ENCODE data around the gene TECTB.
"Not testable (repeated sequence)": the region's sequence is repeated elsewhere in the genome, so short reads cannot be mapped to it uniquely, and the experiment has no call there.

TECTB gene

GRCh38 chr10:112244197-112244596 lies 39.0 kb upstream of the TECTB start:
- TF ChIP-seq Cebpa-rat (IDR thresholded peaks at IDR 0.05): no peak
- H3K9ac ChIP-seq: no peak overlapping the region

GRCh38 chr10:112247791-112248190 lies 35.4 kb upstream of the TECTB start:
- Histone ChIP-seq H3K27ac (no peak overlapping the region), H3K4me2 (no peak overlapping the region), H3K36me3 (no peaks in the 10 kb centered on the region), H3K9ac (no peak overlapping the region), H3K4me1 (no peaks in the 10 kb centered on the region), H4K20me1 (no peaks in the 10 kb centered on the region), H3K4me3 (no peak overlapping the region), H3K9me3 (replicated peaks in 1 of 11) (peaks cover 10 to 23% (median 16%) of the 10 kb centered on the region in 11 experiments; a peak in 21 of 22 replicates), H3K27me3 (no peaks in the 10 kb centered on the region)
- TF ChIP-seq Cebpa-rat (IDR thresholded peaks at IDR 0.05): no peak

More at GRCh38 chr10:112244197-112244596, 39.0 kb upstream of the TECTB start:
- no peaks in the 10 kb centered on the region for H3K27me3 ChIP-seq
- no peak overlapping the region for H3K27ac ChIP-seq
- no peaks in the 10 kb centered on the region for H3K4me1 ChIP-seq
- no peak overlapping the region for H3K4me3 ChIP-seq
- H4K20me1 ChIP-seq: no peaks in the 10 kb centered on the region
- peaks cover 26 to 50% (median 36%) of the 10 kb centered on the region in 11 experiments for H3K9me3 ChIP-seq (replicated peaks in 1 of 11)
- H3K4me2 ChIP-seq: no peak overlapping the region
- peaks cover 0 to 8% (median 0%) of the 10 kb centered on the region in 11 experiments; a peak in 1 of 22 replicates for H3K36me3 ChIP-seq

- no peak for TF ChIP-seq Cebpa-rat (IDR thresholded peaks at IDR 0.05)
- no peak overlapping the region for H3K4me3 ChIP-seq
- H3K9ac ChIP-seq: no peak overlapping the region
- H3K27me3 ChIP-seq: no peaks in the 10 kb centered on the region
- no peak overlapping the region for H3K4me2 ChIP-seq
- H3K27ac ChIP-seq: no peak overlapping the region
- H3K9me3 ChIP-seq (replicated peaks in 1 of 11): peaks cover 10 to 20% (median 14%) of the 10 kb centered on the region in 11 experiments; a peak in 21 of 22 replicates
- H3K36me3 ChIP-seq: no peaks in the 10 kb centered on the region
- no peaks in the 10 kb centered on the region for H4K20me1 ChIP-seq
- no peaks in the 10 kb centered on the region for H3K4me1 ChIP-seq
Observed at GRCh38 chr10:112248584-112249295, 34.5 kb upstream of the TECTB start.

- Histone ChIP-seq H3K36me3 (no peaks in the 10 kb centered on the region), H3K9ac (no peak overlapping the region), H4K20me1 (no peaks in the 10 kb centered on the region), H3K9me3 (replicated peaks in 1 of 11) (peaks cover 10 to 20% (median 14%) of the 10 kb centered on the region in 11 experiments; a peak in 21 of 22 replicates), H3K27ac (no peak overlapping the region), H3K4me1 (no peaks in the 10 kb centered on the region), H3K4me3 (no peak overlapping the region), H3K4me2 (no peak overlapping the region), H3K27me3 (no peaks in the 10 kb centered on the region)
- TF ChIP-seq Cebpa-rat (IDR thresholded peaks at IDR 0.05): no peak
Observed at GRCh38 chr10:112249722-112250121, 33.5 kb upstream of the TECTB start.

- Histone ChIP-seq H3K36me3 (no peaks in the 10 kb centered on the region), H3K4me2 (no peak overlapping the region)
- no peak for TF ChIP-seq Cebpa-rat (IDR thresholded peaks at IDR 0.05)
Observed at GRCh38 chr10:112250555-112250954, 32.6 kb upstream of the TECTB start.

GRCh38 chr10:112251238-112251637 lies 32.0 kb upstream of the TECTB start:
- H3K36me3 ChIP-seq, H3K9ac ChIP-seq, H4K20me1 ChIP-seq, H3K27ac ChIP-seq, H3K27me3 ChIP-seq, H3K4me1 ChIP-seq, H3K4me2 ChIP-seq, H3K4me3 ChIP-seq: not testable (repeated sequence)
- H3K9me3 ChIP-seq (replicated peaks in 1 of 11): peaks cover 10 to 20% (median 14%) of the 10 kb centered on the region in 11 experiments; a peak in 21 of 22 replicates

More at GRCh38 chr10:112250555-112250954, 32.6 kb upstream of the TECTB start:
- H4K20me1 ChIP-seq: no peaks in the 10 kb centered on the region
- H3K4me3 ChIP-seq: no peak overlapping the region
- peaks cover 10 to 20% (median 14%) of the 10 kb centered on the region in 11 experiments; a peak in 21 of 22 replicates for H3K9me3 ChIP-seq (replicated peaks in 1 of 11)
- no peaks in the 10 kb centered on the region for H3K27me3 ChIP-seq
- no peak overlapping the region for H3K9ac ChIP-seq
- H3K4me1 ChIP-seq: no peaks in the 10 kb centered on the region
- H3K27ac ChIP-seq: no peak overlapping the region

GRCh38 chr10:112258407-112258806 lies 24.8 kb upstream of the TECTB start:
- H3K9ac ChIP-seq: no peak overlapping the region
- no peaks in the 10 kb centered on the region for H4K20me1 ChIP-seq
- no peaks in the 10 kb centered on the region for H3K27me3 ChIP-seq
- no peaks in the 10 kb centered on the region for H3K4me1 ChIP-seq
- H3K4me3 ChIP-seq: no peak overlapping the region
- no peaks in the 10 kb centered on the region for H3K9me3 ChIP-seq (replicated peaks in 1 of 11)
- TF ChIP-seq Cebpa-rat (IDR thresholded peaks at IDR 0.05): no peak
- no peaks in the 10 kb centered on the region for H3K36me3 ChIP-seq
- H3K27ac ChIP-seq: no peak overlapping the region
- no peak overlapping the region for H3K4me2 ChIP-seq

GRCh38 chr10:112259688-112260087 lies 23.5 kb upstream of the TECTB start:
- H3K27ac ChIP-seq: no peak overlapping the region
- H4K20me1 ChIP-seq: no peaks in the 10 kb centered on the region
- H3K9me3 ChIP-seq (replicated peaks in 1 of 11): no peaks in the 10 kb centered on the region
- H3K36me3 ChIP-seq: no peaks in the 10 kb centered on the region
- TF ChIP-seq Cebpa-rat (IDR thresholded peaks at IDR 0.05): no peak
- H3K4me2 ChIP-seq: no peak overlapping the region
- no peaks in the 10 kb centered on the region for H3K4me1 ChIP-seq
- no peak overlapping the region for H3K4me3 ChIP-seq
- H3K9ac ChIP-seq: no peak overlapping the region
- H3K27me3 ChIP-seq: no peaks in the 10 kb centered on the region

- H3K4me2 ChIP-seq: no peak overlapping the region
- H3K27ac ChIP-seq: no peak overlapping the region
- H3K9ac ChIP-seq: no peak overlapping the region
Observed at GRCh38 chr10:112260831-112261230, 22.4 kb upstream of the TECTB start.

GRCh38 chr10:112261281-112261822 lies 21.8 kb upstream of the TECTB start:
- Histone ChIP-seq H3K9me3 (replicated peaks in 1 of 11) (no peaks in the 10 kb centered on the region), H3K27me3 (no peaks in the 10 kb centered on the region), H3K4me3 (no peak overlapping the region), H3K4me1 (no peaks in the 10 kb centered on the region), H3K9ac (no peak overlapping the region), H3K4me2 (no peak overlapping the region), H4K20me1 (no peaks in the 10 kb centered on the region), H3K27ac (no peak overlapping the region), H3K36me3 (no peaks in the 10 kb centered on the region)
- TF ChIP-seq Cebpa-rat (IDR thresholded peaks at IDR 0.05): no peak

More at GRCh38 chr10:112260831-112261230, 22.4 kb upstream of the TECTB start:
- H3K9me3 ChIP-seq (replicated peaks in 1 of 11): no peaks in the 10 kb centered on the region
- no peaks in the 10 kb centered on the region for H3K27me3 ChIP-seq
- no peaks in the 10 kb centered on the region for H3K36me3 ChIP-seq
- no peaks in the 10 kb centered on the region for H4K20me1 ChIP-seq
- H3K4me1 ChIP-seq: no peaks in the 10 kb centered on the region
- H3K4me3 ChIP-seq: no peak overlapping the region
- no peak for TF ChIP-seq Cebpa-rat (IDR thresholded peaks at IDR 0.05)

All from BLaER1 treated with 17β-estradiol and CSF1 and Interleukin-3, amounts not matched to agents 10 nM and 100 nM (cell line).